ENCODE data around the gene KLF14.
"Not testable (repeated sequence)": the region's sequence is repeated elsewhere in the genome, so short reads cannot be mapped to it uniquely, and the experiment has no call there.

The KLF14 gene

DNA sequence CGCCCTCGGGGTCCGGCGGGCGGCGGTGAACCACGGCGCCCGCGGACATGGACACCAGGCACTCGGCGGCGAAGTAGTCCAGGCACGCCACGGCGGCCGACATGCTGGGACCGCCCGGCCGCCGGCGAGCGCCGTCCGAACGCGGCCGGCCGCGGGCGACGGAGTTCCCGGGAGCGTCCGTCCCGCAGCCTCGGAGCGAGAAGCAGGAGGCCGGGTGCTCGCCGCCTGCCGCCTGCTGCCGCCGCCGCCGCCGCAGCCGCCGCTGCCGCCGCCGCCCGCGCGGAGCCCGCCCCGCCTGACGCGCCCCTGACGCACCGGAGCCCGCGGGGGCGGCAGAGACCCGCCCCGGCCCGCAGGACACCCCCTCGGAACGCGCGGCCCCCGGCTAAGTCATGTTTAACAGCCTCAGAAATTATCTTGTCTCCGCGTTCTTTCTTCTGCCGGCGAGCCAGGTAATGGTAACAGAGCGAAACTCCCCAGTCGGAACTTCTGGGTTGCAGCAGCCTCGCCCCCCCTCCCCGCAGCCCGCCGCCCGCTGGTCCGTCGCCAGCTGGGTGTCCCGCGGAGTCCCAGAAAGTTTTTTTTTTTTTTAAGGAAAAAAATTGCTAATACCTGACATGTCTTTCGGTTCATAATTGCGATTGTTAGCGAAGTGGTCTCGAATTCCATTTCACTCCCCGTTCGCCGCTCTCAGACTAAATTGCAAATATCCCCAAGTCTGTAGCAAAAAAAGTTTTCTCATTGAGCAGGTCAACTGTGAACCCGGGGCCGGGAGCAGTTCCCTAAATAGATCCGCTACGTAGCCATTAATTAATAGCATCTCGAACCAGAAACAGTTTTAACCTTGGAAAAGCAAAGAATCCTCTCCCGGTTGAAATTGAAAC is at the start of gene KLF14:
KLF14 (minus strand) TSS at position 277 of the 884 bp plus-strand sequence; CDS start at position 103, 174 bp downstream.
- H3K4me3 ChIP-seq (ENCODE audit: low read length, poor library complexity, severe bottlenecking): no peak within 1 kb of the TSS
- no peaks in the 10 kb centered on the region for H3K9me3 ChIP-seq (ENCODE audit: insufficient read depth, low read depth, low read length)
- H3F3A ChIP-seq (ENCODE audit: low read depth): no peaks in the 10 kb centered on the region
- no peak within 1 kb of the TSS for H3K9ac ChIP-seq (ENCODE audit: low read depth, low read length, poor library complexity, severe bottlenecking)
- H3K4me1 ChIP-seq (ENCODE audit: insufficient read depth, low read length, poor library complexity, severe bottlenecking): no peaks in the 10 kb centered on the region
- no peak within 1 kb of the TSS for H2AFZ ChIP-seq (ENCODE audit: low read length)
- TF ChIP-seq CTCF (conservative IDR thresholded peaks at IDR 0.05; ENCODE audit: low read length) (no peak), EZH2phosphoT487 (IDR thresholded peaks at IDR 0.05; ENCODE audit: borderline replicate concordance) (no peak)
- H3K4me2 ChIP-seq (ENCODE audit: low read depth, low read length, poor library complexity, severe bottlenecking): no peak within 1 kb of the TSS
- no peaks in the 10 kb centered on the region for H3K9me2 ChIP-seq (replicated peaks; ENCODE audit: low read depth, low read length)
- H4K20me1 ChIP-seq (ENCODE audit: insufficient read depth, low read length, poor library complexity, severe bottlenecking): no peaks in the 10 kb centered on the region
- peaks cover 21% of the 10 kb centered on the region for H3K27me3 ChIP-seq (ENCODE audit: insufficient read depth, low read length, poor library complexity, severe bottlenecking)
- no peaks in the 10 kb centered on the region for H3K36me3 ChIP-seq (ENCODE audit: insufficient read depth, low read length)
- H3K79me2 ChIP-seq (ENCODE audit: insufficient read depth, low read length): no peaks in the 10 kb centered on the region

- Histone ChIP-seq H3K9me2 (replicated peaks; ENCODE audit: low read depth, low read length) (no peaks in the 10 kb centered on the region), H3K27me3 (ENCODE audit: insufficient read depth, low read length, poor library complexity, severe bottlenecking) (peaks cover 6% of the 10 kb centered on the region), H3K9me3 (ENCODE audit: insufficient read depth, low read depth, low read length) (no peaks in the 10 kb centered on the region), H3K36me3 (ENCODE audit: insufficient read depth, low read length) (no peaks in the 10 kb centered on the region), H4K20me1 (ENCODE audit: insufficient read depth, low read length, poor library complexity, severe bottlenecking) (no peaks in the 10 kb centered on the region), H3K4me2 (ENCODE audit: low read depth, low read length, poor library complexity, severe bottlenecking) (no peak overlapping the region), H3F3A (ENCODE audit: low read depth) (no peaks in the 10 kb centered on the region), H3K9ac (ENCODE audit: low read depth, low read length, poor library complexity, severe bottlenecking) (no peak overlapping the region), H2AFZ (ENCODE audit: low read length) (no peak overlapping the region), H3K79me2 (ENCODE audit: insufficient read depth, low read length) (no peaks in the 10 kb centered on the region), H3K4me3 (ENCODE audit: low read length, poor library complexity, severe bottlenecking) (no peak overlapping the region), H3K4me1 (ENCODE audit: insufficient read depth, low read length, poor library complexity, severe bottlenecking) (no peaks in the 10 kb centered on the region)
- no peak for TF ChIP-seq CTCF (conservative IDR thresholded peaks at IDR 0.05; ENCODE audit: low read length)
- no peak for TF ChIP-seq EZH2phosphoT487 (IDR thresholded peaks at IDR 0.05; ENCODE audit: borderline replicate concordance)
These were observed 47.3 kb upstream of the KLF14 start for GRCh38 chr7:130781346-130781745.

- Histone ChIP-seq H3K36me3 (ENCODE audit: insufficient read depth, low read length) (no peaks in the 10 kb centered on the region), H3K27me3 (ENCODE audit: insufficient read depth, low read length, poor library complexity, severe bottlenecking) (peaks cover 6% of the 10 kb centered on the region), H2AFZ (ENCODE audit: low read length) (no peak overlapping the region), H3K9ac (ENCODE audit: low read depth, low read length, poor library complexity, severe bottlenecking) (no peak overlapping the region), H3K4me1 (ENCODE audit: insufficient read depth, low read length, poor library complexity, severe bottlenecking) (no peaks in the 10 kb centered on the region), H3F3A (ENCODE audit: low read depth) (no peaks in the 10 kb centered on the region), H3K79me2 (ENCODE audit: insufficient read depth, low read length) (no peaks in the 10 kb centered on the region), H4K20me1 (ENCODE audit: insufficient read depth, low read length, poor library complexity, severe bottlenecking) (no peaks in the 10 kb centered on the region), H3K4me3 (ENCODE audit: low read length, poor library complexity, severe bottlenecking) (no peak overlapping the region), H3K9me3 (ENCODE audit: insufficient read depth, low read depth, low read length) (0 out of 2 replicates have a peak, but pooled peaks cover 4% of the 10 kb centered on the region), H3K9me2 (replicated peaks; ENCODE audit: low read depth, low read length) (no peaks in the 10 kb centered on the region), H3K4me2 (ENCODE audit: low read depth, low read length, poor library complexity, severe bottlenecking) (no peak overlapping the region)
- no peak for TF ChIP-seq EZH2phosphoT487 (IDR thresholded peaks at IDR 0.05; ENCODE audit: borderline replicate concordance)
These were observed 43.4 kb upstream of the KLF14 start for GRCh38 chr7:130777426-130777825.

GRCh38 chr7:130772456-130772855 is 38.4 kb upstream of the KLF14 start:
- not testable (repeated sequence) for H3K4me3 ChIP-seq (ENCODE audit: low read length, poor library complexity, severe bottlenecking); H3K9me2 ChIP-seq (replicated peaks; ENCODE audit: low read depth, low read length); H4K20me1 ChIP-seq (ENCODE audit: insufficient read depth, low read length, poor library complexity, severe bottlenecking); H3K9ac ChIP-seq (ENCODE audit: low read depth, low read length, poor library complexity, severe bottlenecking); H3K4me1 ChIP-seq (ENCODE audit: insufficient read depth, low read length, poor library complexity, severe bottlenecking); H3K4me2 ChIP-seq (ENCODE audit: low read depth, low read length, poor library complexity, severe bottlenecking); H3F3A ChIP-seq (ENCODE audit: low read depth); H3K27me3 ChIP-seq (ENCODE audit: insufficient read depth, low read length, poor library complexity, severe bottlenecking); H3K36me3 ChIP-seq (ENCODE audit: insufficient read depth, low read length); H3K79me2 ChIP-seq (ENCODE audit: insufficient read depth, low read length); H2AFZ ChIP-seq (ENCODE audit: low read length)
- peaks cover 23% of the 10 kb centered on the region; the same call in 1 of the 2 replicates for H3K9me3 ChIP-seq (ENCODE audit: insufficient read depth, low read depth, low read length)

Data from Loucy (cell line).